ENCODE data around the gene HNF4A. TPM values are rescaled to one million over a fixed set of nuclear protein-coding genes. Genes with fewer than 3 reads are reported as not detected.
A peak's percentile ranks its signal among the peaks of the same experiment; 100 is the strongest.

Gene HNF4A
- total and polyA plus RNA-seq, 2 of the 13 experiments (the other 11 are each of a cell fraction or from before 2014, with no cell fraction given), result 80.9 to 169 TPM

- TF ChIP-seq DMTF1 (CRISPR knock-in tag; IDR thresholded peaks at IDR 0.05) (no peak), ZBTB49 (CRISPR knock-in tag; IDR thresholded peaks at IDR 0.05; ENCODE audit: borderline replicate concordance) (peak; percentile 69; the same call in 1 of the 2 replicates), ZNF570 (CRISPR knock-in tag; IDR thresholded peaks at IDR 0.05; ENCODE audit: borderline replicate concordance) (0 out of 2 replicates have a peak, but pooled peaks have one; percentile 4), ZNF101 (CRISPR knock-in tag; IDR thresholded peaks at IDR 0.05; ENCODE audit: borderline replicate concordance, low read depth) (no peak), TARDBP (CRISPR knock-in tag; IDR thresholded peaks at IDR 0.05) (peak; percentile 13; the same call in 1 of the 2 replicates), NAIF1 (CRISPR knock-in tag; IDR thresholded peaks at IDR 0.05; ENCODE audit: borderline replicate concordance) (no peak), GATA4 (IDR thresholded peaks at IDR 0.05; ENCODE audit: borderline replicate concordance, low read depth) (peak; percentile 20; the same call in 1 of the 2 replicates), ZNF773 (CRISPR knock-in tag; IDR thresholded peaks at IDR 0.05; ENCODE audit: borderline replicate concordance) (no peak), ZNF292 (CRISPR knock-in tag; IDR thresholded peaks at IDR 0.05; ENCODE audit: borderline replicate concordance, low read depth) (no peak; the same call in 1 of the 2 replicates), NFAT5 (CRISPR knock-in tag; IDR thresholded peaks at IDR 0.05) (no peak; the same call in 1 of the 2 replicates), GLMP (CRISPR knock-in tag; IDR thresholded peaks at IDR 0.05; ENCODE audit: borderline replicate concordance) (no peak), MZF1 (CRISPR knock-in tag; IDR thresholded peaks at IDR 0.05; ENCODE audit: borderline replicate concordance) (no peak), HMG20B (CRISPR knock-in tag; conservative IDR thresholded peaks at IDR 0.05) (peak; percentile 25; the same call in 1 of the 2 replicates), ZNF619 (CRISPR knock-in tag; IDR thresholded peaks at IDR 0.05) (no peak), RBAK (CRISPR knock-in tag; IDR thresholded peaks at IDR 0.05) (no peak), CHD2 (IDR thresholded peaks at IDR 0.05; ENCODE audit: low read depth, low read length) (peak; percentile 25; the same call in 1 of the 2 replicates)
Observed at GRCh38 chr20:44433751-44434538, 78.4 kb downstream of the HNF4A start (continued).
